Spleen (tissue), 11 donors: ENCODE data around the gene SF3A1. TPM values are rescaled to one million over a fixed set of nuclear protein-coding genes. Genes with fewer than 3 reads are reported as not detected.

ENCODE experiments used
- DNase-seq: peaks from one replicate; pipeline ENCODE4 v3.0.0-alpha.2; 2020
- H3K27ac ChIP-seq, 8 donors: fragments of 200-600 bp; sonication (generic) in 7 of 8; 1 replicate in 4 of 8; 2 replicates in 4 of 8; pipeline versions ENCODE4 v1.5.0 to v1.8.0; 2016 to 2021; ENCODE audit warnings: inconsistent platforms in 4 of 8, mild to moderate bottlenecking in 4 of 8, moderate library complexity in 1 of 8
- H3K27me3 ChIP-seq, 7 donors: fragments of 200-600 bp; sonication (generic) in 6 of 7; replicated peaks in 1 of 7; 1 replicate in 4 of 7; 2 replicates in 3 of 7; pipeline versions ENCODE4 v1.5.0 to v1.8.0; 2016 to 2021; ENCODE audit warnings: inconsistent platforms in 3 of 7, mild to moderate bottlenecking in 1 of 7
- H3K36me3 ChIP-seq, 6 donors: fragments of 200-600 bp; sonication (generic) in 5 of 6; 1 replicate in 4 of 6; 2 replicates in 2 of 6; pipeline versions ENCODE4 v1.5.0 to v1.8.0; 2016 to 2021; ENCODE audit warnings: inconsistent platforms in 2 of 6
- H3K4me1 ChIP-seq, 6 donors: fragments of 200-600 bp; sonication (generic) in 5 of 6; 1 replicate in 3 of 6; 2 replicates in 3 of 6; pipeline versions ENCODE4 v1.5.0 to v1.8.0; 2016 to 2021; ENCODE audit warnings: inconsistent platforms in 3 of 6
- H3K4me3 ChIP-seq, 8 donors: fragments of 200-600 bp; sonication (generic) in 7 of 8; 1 replicate in 4 of 8; 2 replicates in 4 of 8; pipeline versions ENCODE4 v1.5.0 to v1.8.0; 2016 to 2021; ENCODE audit warnings: inconsistent platforms in 4 of 8, mild to moderate bottlenecking in 4 of 8, moderate library complexity in 2 of 8
- H3K9me3 ChIP-seq, 8 donors: fragments of 200-600 bp; sonication (generic) in 7 of 8; 1 replicate in 4 of 8; 2 replicates in 4 of 8; pipeline versions ENCODE4 v1.5.0 to v1.8.0; 2016 to 2021; ENCODE audit warnings: inconsistent platforms in 4 of 8
- POLR2A ChIP-seq, 3 donors: fragments of 450-650 bp; IDR thresholded peaks; one replicate each; pipeline ENCODE4 v1.5.1; 2017; ENCODE audit warnings: antibody characterized with exemption in 3 of 3, mild to moderate bottlenecking in 1 of 3
- POLR2AphosphoS5 ChIP-seq, 3 donors: sonication (generic); formaldehyde crosslinking; IDR thresholded peaks; one replicate each; pipeline ENCODE4 v1.5.1; 2017; ENCODE audit warnings: antibody characterized with exemption in 3 of 3
- WGBS, 5 donors: extraction: QIAGEN DNeasy Blood & Tissue Kit in 3 of 5; methylation state at CpG; one replicate each; pipeline versions ENCODE4 v1.1.5 to v1.1.7; 2013 to 2018; 5-methylcytosine and 5-hydroxymethylcytosine counted together
- intact Hi-C: fragments of 100-400 bp; cut with DNase I; formaldehyde crosslinking; loops from one replicate; pipeline ENCODE4 v1.15.0; 2023; ENCODE audit warnings: low total_unique reads
- polyA plus RNA-seq, 3 donors: library from polyadenylated mRNA; stranded (reverse); fragments of 200-250 nt; gene quantifications; one replicate each; pipeline ENCODE4 v1.2.1, GENCODE V29; 2013
- total RNA-seq, 7 donors: library from RNA; depleted of rRNA in 3 of 7; stranded (reverse); fragments of >200 nt in 3 of 7; fragmentation: NEBNext Ultra II Directional in 4 of 7; extraction: Animal tissue kit (Norgen Biotek cat#: 25700) in 4 of 7; gene quantifications; one replicate each; pipeline versions ENCODE4 v1.1.0 to v1.2.1, GENCODE V29; 2016 to 2021
- TF ChIP-seq, protein P1 (sequence below), 11 experiments: fragments of 200-600 bp in 7 of 11; fragments of 450-650 bp in 4 of 11; sonication (generic) in 4 of 11; IDR thresholded peaks in 8 of 11; conservative IDR thresholded peaks in 3 of 11; 1 replicate in 7 of 11; 2 replicates in 4 of 11; pipeline versions ENCODE4 v1.4.0 to v1.8.0; 2016 to 2021; ENCODE audit warnings: antibody characterized with exemption in 11 of 11, inconsistent platforms in 4 of 11, mild to moderate bottlenecking in 1 of 11
- donor health status: healthy with polysubstance abuse.
- donor health status: DM: no; HTN: no; CAD: no; lungs with moderate emphysema.
- donor health status: DM: no; HTN: no; CAD: no.
- donor health status: Bipolar disorder and iron deficiency.
- donor health status: healthy.
- donor health status: DM: no; HTN: no; CAD: no.
- donor health status: DM: yes; HTN: yes; CAD: no.

The SF3A1 gene
- total and polyA plus RNA-seq, 10 donors = 14.9 to 223 (median 175) TPM

DNA sequence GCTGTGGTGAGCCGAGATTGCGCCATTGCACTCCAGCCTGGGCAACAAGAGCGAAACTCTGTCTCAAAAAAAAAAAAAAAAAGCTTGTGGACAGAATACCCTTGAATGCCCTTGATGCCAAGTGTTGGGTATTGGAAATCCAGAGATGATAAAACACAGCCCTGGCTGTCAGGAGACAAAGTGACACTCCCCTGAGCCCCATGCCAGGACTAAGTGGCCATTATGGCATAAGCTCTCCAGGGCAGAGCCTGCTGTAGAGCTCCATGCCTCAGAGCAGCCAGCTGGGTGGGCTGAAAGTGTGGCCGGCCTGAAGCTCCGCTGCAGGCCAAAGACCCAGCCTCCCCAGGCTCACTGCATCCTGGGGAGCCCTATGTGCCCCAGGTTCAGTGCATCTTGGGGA lies 25.6 kb upstream of the SF3A1 start:
- TF ChIP-seq POLR2A (IDR thresholded peaks at IDR 0.05) (no peak), POLR2AphosphoS5 (IDR thresholded peaks at IDR 0.05) (no peak)
- TF ChIP-seq, protein P1, sequence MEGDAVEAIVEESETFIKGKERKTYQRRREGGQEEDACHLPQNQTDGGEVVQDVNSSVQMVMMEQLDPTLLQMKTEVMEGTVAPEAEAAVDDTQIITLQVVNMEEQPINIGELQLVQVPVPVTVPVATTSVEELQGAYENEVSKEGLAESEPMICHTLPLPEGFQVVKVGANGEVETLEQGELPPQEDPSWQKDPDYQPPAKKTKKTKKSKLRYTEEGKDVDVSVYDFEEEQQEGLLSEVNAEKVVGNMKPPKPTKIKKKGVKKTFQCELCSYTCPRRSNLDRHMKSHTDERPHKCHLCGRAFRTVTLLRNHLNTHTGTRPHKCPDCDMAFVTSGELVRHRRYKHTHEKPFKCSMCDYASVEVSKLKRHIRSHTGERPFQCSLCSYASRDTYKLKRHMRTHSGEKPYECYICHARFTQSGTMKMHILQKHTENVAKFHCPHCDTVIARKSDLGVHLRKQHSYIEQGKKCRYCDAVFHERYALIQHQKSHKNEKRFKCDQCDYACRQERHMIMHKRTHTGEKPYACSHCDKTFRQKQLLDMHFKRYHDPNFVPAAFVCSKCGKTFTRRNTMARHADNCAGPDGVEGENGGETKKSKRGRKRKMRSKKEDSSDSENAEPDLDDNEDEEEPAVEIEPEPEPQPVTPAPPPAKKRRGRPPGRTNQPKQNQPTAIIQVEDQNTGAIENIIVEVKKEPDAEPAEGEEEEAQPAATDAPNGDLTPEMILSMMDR (IDR thresholded peaks at IDR 0.05 in 8 of 11, conservative IDR thresholded peaks at IDR 0.05 in 3 of 11) = no peak
- no peak overlapping the region for H3K4me3 ChIP-seq

GRCh38 chr22:30381264-30381663 lies 24.6 kb upstream of the SF3A1 start:
- DNase-seq = no peak
- TF ChIP-seq POLR2AphosphoS5 (IDR thresholded peaks at IDR 0.05) = no peak
- no peak for TF ChIP-seq POLR2A (IDR thresholded peaks at IDR 0.05)
- TF ChIP-seq, protein P1 (IDR thresholded peaks at IDR 0.05 in 8 of 11, conservative IDR thresholded peaks at IDR 0.05 in 3 of 11) = no peak
- intact Hi-C loops = loop anchor here (10.0 kb wide), 1 partner anchor 266 kb away; no protein-coding TSS in a partner anchor
- Histone ChIP-seq H3K4me1 (peaks cover under 1 to 9% (median 5%) of the 10 kb centered on the region in 6 donors), H3K27ac (no peak overlapping the region), H3K36me3 (peaks cover 0 to 71% (median 11%) of the 10 kb centered on the region in 6 donors), H3K27me3 (no peaks in the 10 kb centered on the region), H3K4me3 (no peak overlapping the region), H3K9me3 (no peaks in the 10 kb centered on the region)
- 80 to 96% (median 86%) methylated on average over 12 of the region's 12 CpGs for WGBS, 5 donors

More for the DNA sequence above, 25.6 kb upstream of the SF3A1 start:
- intact Hi-C loops = loop anchor here (10.0 kb wide), 1 partner anchor 268 kb away; no protein-coding TSS in a partner anchor
- Histone ChIP-seq H3K4me1 (peaks cover 6 to 16% (median 10%) of the 10 kb centered on the region in 6 donors), H3K36me3 (peaks cover 0 to 63% (median 11%) of the 10 kb centered on the region in 6 donors), H3K27ac (no peak overlapping the region), H3K27me3 (no peaks in the 10 kb centered on the region), H3K9me3 (no peaks in the 10 kb centered on the region)
- 93 to 98% (median 96%) methylated on average over 5 of the region's 5 CpGs for WGBS, 5 donors
- no peak for DNase-seq

DNA sequence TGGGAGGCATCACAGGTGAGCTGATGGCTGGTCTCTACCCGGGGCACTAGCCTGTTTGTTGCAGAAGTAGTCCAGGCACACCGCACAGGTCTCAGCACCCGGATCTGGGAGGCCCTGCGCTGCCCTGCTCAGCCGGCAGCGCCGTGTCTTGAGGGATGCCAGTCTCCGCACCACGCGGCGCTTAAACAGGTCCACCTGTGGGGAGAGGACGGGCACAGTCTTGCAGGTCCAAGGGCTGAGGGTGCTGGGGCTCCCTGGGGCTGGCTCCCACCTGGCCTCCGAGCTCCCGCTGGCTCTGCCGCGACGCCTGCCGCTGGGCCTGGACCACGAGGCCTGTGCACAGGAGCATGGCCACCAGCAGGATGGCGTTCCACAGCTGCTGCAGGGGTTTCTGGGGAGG lies 23.3 kb upstream of the SF3A1 start:
- no peak for DNase-seq
- Histone ChIP-seq H3K9me3 (no peaks in the 10 kb centered on the region), H3K4me1 (peaks cover 0 to 6% (median 0%) of the 10 kb centered on the region in 6 donors), H3K4me3 (no peak overlapping the region), H3K27me3 (no peaks in the 10 kb centered on the region), H3K36me3 (peaks cover 0 to 77% (median 11%) of the 10 kb centered on the region in 6 donors), H3K27ac (no peak overlapping the region)
- WGBS, 5 donors = 92 to 97% (median 96%) methylated on average over 13 to 20 of the region's 20 CpGs
- no peak for TF ChIP-seq POLR2AphosphoS5 (IDR thresholded peaks at IDR 0.05)
- TF ChIP-seq, protein P1 (IDR thresholded peaks at IDR 0.05 in 8 of 11, conservative IDR thresholded peaks at IDR 0.05 in 3 of 11) = no peak
- intact Hi-C loops = loop anchor here (10.0 kb wide), 1 partner anchor 265 kb away; no protein-coding TSS in a partner anchor

- no peaks in the 10 kb centered on the region for H3K9me3 ChIP-seq
- H3K4me3 ChIP-seq = no peak overlapping the region
- intact Hi-C loops = no loop called here
- WGBS, 5 donors = 81 to 93% (median 84%) methylated on average over 13 of the region's 13 CpGs
- H3K4me1 ChIP-seq = peaks cover 0 to 35% (median 22%) of the 10 kb centered on the region in 6 donors
- H3K27ac ChIP-seq = peak overlapping the region in 6 of 8 donors; percentile 29 to 82 (median 54)
- H3K27me3 ChIP-seq = no peaks in the 10 kb centered on the region
- DNase-seq = no peak
- TF ChIP-seq POLR2AphosphoS5 (IDR thresholded peaks at IDR 0.05) = no peak
- peaks cover 0 to 37% (median 9%) of the 10 kb centered on the region in 6 donors for H3K36me3 ChIP-seq
These were observed 18.7 kb upstream of the SF3A1 start for GRCh38 chr22:30375312-30375849.
